Ovary (tissue), 9 donors: Measurements from ENCODE around the gene RGS12. TPM values are rescaled to one million over a fixed set of nuclear protein-coding genes. Genes with fewer than 3 reads are reported as not detected.

Experiments used
- DNase-seq, 5 donors: peaks; one replicate each; pipeline ENCODE4 v3.0.0-alpha.2; 2019 to 2020
- H3K27ac ChIP-seq, 2 donors: fragments of 200-600 bp; one replicate each; pipeline versions ENCODE4 v1.5.1 to v1.8.0; 2019 to 2022
- H3K27me3 ChIP-seq: fragments of 200-600 bp; one replicate; pipeline ENCODE4 v1.8.0; 2022
- H3K36me3 ChIP-seq: fragments of 200-600 bp; sonication (generic); one replicate; pipeline ENCODE4 v1.5.1; 2019
- H3K4me1 ChIP-seq: one replicate; pipeline ENCODE4 v1.8.1; 2013; ENCODE audit warnings: mild to moderate bottlenecking, moderate library complexity; ENCODE audit not compliant: insufficient read depth
- H3K4me3 ChIP-seq: fragments of 200-600 bp; sonication (generic); one replicate; pipeline ENCODE4 v1.5.1; 2017
- H3K9me3 ChIP-seq, 2 donors: fragments of 200-600 bp in 1 of 2; sonication (generic) in 1 of 2; one replicate each; pipeline versions ENCODE4 v1.5.1 to v1.8.1; 2013 to 2019; ENCODE audit warnings: mild to moderate bottlenecking in 1 of 2, moderate library complexity in 1 of 2
- EP300 ChIP-seq: sonication (generic); formaldehyde crosslinking; IDR thresholded peaks from one replicate; pipeline ENCODE4 v1.6.1; 2017; ENCODE audit warnings: antibody characterized with exemption
- POLR2A ChIP-seq: fragments of 450-650 bp; IDR thresholded peaks from one replicate; pipeline ENCODE4 v1.6.1; 2017; ENCODE audit warnings: antibody characterized with exemption, mild to moderate bottlenecking, moderate library complexity
- WGBS, 3 donors: extraction: QIAGEN DNeasy Blood & Tissue Kit in 1 of 3; methylation state at CpG; one replicate each; pipeline versions ENCODE4 v1.1.5 to v1.1.7; 2013 to 2017; 5-methylcytosine and 5-hydroxymethylcytosine counted together
- intact Hi-C, 4 donors: fragments of 100-400 bp; cut with DNase I; formaldehyde crosslinking; loops; one replicate each; pipeline versions ENCODE4 v1.11.0 to v1.15.1; 2022 to 2023
- polyA plus RNA-seq, 2 donors: library from polyadenylated mRNA; stranded (reverse); fragments of 200-250 nt in 1 of 2; fragments of 350-450 nt in 1 of 2; fragmentation: Illumina TruSeq in 1 of 2; extraction: RNeasy Lipid Tissue Mini Kit (QIAGEN cat#74804) in 1 of 2; gene quantifications; one replicate each; pipeline ENCODE4 v1.2.3, GENCODE V29; 2013 to 2014
- total RNA-seq, 7 donors: library from RNA; depleted of rRNA in 2 of 7; stranded (reverse); fragments of >200 nt in 2 of 7; fragmentation: NEBNext Ultra II Directional in 3 of 7; extraction: Animal tissue kit (Norgen Biotek cat#: 25700) in 3 of 7; gene quantifications; one replicate each; pipeline versions ENCODE4 v1.1.0 to v1.2.4, GENCODE V29; 2016 to 2023
- TF ChIP-seq, protein P1 (sequence below), 3 donors: fragments of 450-650 bp in 2 of 3; fragments of 200-600 bp in 1 of 3; IDR thresholded peaks; one replicate each; pipeline versions ENCODE4 v1.5.1 to v1.8.0; 2016 to 2022; ENCODE audit warnings: antibody characterized with exemption in 3 of 3, mild to moderate bottlenecking in 1 of 3
- donor health status: DM: no; HTN: no; CAD: no; lungs with moderate emphysema.
- donor health status: DM: no; HTN: no; CAD: no.
- donor health status: Bipolar disorder and iron deficiency.
- donor health status: DM: yes; HTN: yes; CAD: no.
- donor health status: DM: no; HTN: no; CAD: no.
- donor health status: DM: yes; HTN: yes; CAD: no.

The RGS12 gene
- total and polyA plus RNA-seq, 9 donors: 11.4 to 50.7 (median 30.9) TPM

DNA sequence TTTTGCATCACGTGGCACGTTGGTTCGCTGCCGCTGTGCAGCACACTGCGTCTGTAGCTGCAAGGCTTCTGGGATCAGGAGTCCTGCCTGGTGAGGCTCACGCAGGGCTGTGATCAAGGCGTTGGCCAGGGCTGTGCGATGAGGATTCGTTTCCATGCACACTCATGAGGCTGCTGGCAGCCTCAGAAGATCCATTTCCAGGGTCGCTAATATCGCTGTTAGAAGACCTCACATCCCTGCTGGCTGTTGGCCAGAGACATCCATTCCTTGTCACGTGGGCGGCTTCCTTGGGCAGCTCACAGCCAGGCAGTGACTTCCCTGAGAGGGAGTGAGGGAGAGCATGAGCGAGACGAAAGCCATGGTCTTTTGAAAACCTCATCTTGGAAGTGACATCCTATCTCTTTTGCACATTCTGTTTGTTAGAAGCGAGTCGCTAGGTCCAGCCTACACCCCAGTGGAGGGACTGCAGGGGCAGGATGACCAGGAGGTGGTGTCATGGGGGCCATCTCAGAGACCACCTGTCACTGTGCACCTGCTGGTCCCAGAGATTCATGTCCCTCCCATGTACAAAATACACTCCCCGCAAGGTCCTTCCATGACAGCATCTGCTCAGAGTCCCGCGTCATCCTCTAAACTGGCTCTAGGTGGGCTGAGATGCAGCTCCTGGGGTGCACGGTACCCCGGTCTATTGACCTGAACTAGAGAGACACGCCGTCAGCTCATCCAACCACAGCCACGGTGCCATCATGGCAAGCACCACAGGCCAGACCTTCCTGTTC lies 12.2 kb downstream of the RGS12 start:
- Histone ChIP-seq H3K4me3 (no peak overlapping the region), H3K9me3 (no peaks in the 10 kb centered on the region), H3K27me3 (no peaks in the 10 kb centered on the region), H3K36me3 (no peaks in the 10 kb centered on the region), H3K4me1 (peaks cover 20% of the 10 kb centered on the region), H3K27ac (no peak overlapping the region)
- 36 to 39% (median 38%) methylated on average over 25 of the region's 25 CpGs for WGBS, 3 donors
- peak; percentile 66 to 82 (median 72) for DNase-seq
- TF ChIP-seq, protein P1, sequence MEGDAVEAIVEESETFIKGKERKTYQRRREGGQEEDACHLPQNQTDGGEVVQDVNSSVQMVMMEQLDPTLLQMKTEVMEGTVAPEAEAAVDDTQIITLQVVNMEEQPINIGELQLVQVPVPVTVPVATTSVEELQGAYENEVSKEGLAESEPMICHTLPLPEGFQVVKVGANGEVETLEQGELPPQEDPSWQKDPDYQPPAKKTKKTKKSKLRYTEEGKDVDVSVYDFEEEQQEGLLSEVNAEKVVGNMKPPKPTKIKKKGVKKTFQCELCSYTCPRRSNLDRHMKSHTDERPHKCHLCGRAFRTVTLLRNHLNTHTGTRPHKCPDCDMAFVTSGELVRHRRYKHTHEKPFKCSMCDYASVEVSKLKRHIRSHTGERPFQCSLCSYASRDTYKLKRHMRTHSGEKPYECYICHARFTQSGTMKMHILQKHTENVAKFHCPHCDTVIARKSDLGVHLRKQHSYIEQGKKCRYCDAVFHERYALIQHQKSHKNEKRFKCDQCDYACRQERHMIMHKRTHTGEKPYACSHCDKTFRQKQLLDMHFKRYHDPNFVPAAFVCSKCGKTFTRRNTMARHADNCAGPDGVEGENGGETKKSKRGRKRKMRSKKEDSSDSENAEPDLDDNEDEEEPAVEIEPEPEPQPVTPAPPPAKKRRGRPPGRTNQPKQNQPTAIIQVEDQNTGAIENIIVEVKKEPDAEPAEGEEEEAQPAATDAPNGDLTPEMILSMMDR (IDR thresholded peaks at IDR 0.05): no peak
- TF ChIP-seq POLR2A (no peak), EP300 (no peak)
- intact Hi-C loops: no loop called here

GRCh38 chr4:3305610-3306371 lies 13.0 kb downstream of the RGS12 start:
- intact Hi-C loops: no loop called here
- Histone ChIP-seq H3K4me1 (peaks cover 20% of the 10 kb centered on the region), H3K4me3 (no peak overlapping the region), H3K27me3 (no peaks in the 10 kb centered on the region), H3K27ac (no peak overlapping the region), H3K9me3 (no peaks in the 10 kb centered on the region), H3K36me3 (no peaks in the 10 kb centered on the region)
- TF ChIP-seq POLR2A (no peak), EP300 (no peak)
- TF ChIP-seq, protein P1 (IDR thresholded peaks at IDR 0.05): no peak
- 63 to 77% (median 69%) methylated on average over 9 of the region's 9 CpGs for WGBS, 3 donors
- DNase-seq: no peak

DNA sequence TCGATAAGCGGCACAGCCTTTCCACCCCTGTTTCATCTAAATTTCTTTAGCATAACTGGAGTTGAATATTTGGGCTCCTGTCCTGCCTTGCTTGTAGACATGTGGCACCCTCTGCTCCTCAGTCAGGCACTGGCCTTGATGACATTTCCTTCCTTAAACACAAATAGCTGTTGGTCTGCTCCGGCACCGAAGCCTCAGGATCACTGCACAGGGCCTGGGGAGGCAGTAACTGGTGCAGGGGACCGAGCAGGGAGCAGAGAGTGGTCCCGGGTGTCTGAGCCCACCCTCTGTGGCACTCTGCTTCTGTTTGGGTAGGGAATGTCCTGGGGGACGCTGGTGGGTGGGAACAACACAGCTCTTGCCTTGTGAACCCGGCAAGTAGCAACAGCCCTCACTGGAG lies 13.6 kb downstream of the RGS12 start:
- Histone ChIP-seq H3K27ac (no peak overlapping the region), H3K36me3 (no peaks in the 10 kb centered on the region), H3K27me3 (no peaks in the 10 kb centered on the region), H3K4me1 (peaks cover 20% of the 10 kb centered on the region), H3K9me3 (no peaks in the 10 kb centered on the region), H3K4me3 (no peak overlapping the region)
- WGBS, 3 donors: 84 to 90% (median 86%) methylated on average over 8 of the region's 8 CpGs
- TF ChIP-seq, protein P1 (IDR thresholded peaks at IDR 0.05): no peak
- TF ChIP-seq POLR2A (no peak), EP300 (no peak)
- intact Hi-C loops: no loop called here
- peak in 2 of 5 donors; percentile 13 to 27 for DNase-seq

- no peaks in the 10 kb centered on the region for H3K36me3 ChIP-seq
- H3K27ac ChIP-seq: no peak overlapping the region
- no peaks in the 10 kb centered on the region for H3K9me3 ChIP-seq
- TF ChIP-seq EP300: no peak
- no peak for TF ChIP-seq POLR2A
- TF ChIP-seq, protein P1 (IDR thresholded peaks at IDR 0.05): no peak
- peaks cover 20% of the 10 kb centered on the region for H3K4me1 ChIP-seq
- peak in 3 of 5 donors; percentile 9 to 32 (median 23) for DNase-seq
- 95 to 96% (median 95%) methylated on average over 20 of the region's 20 CpGs for WGBS, 3 donors
- no peak overlapping the region for H3K4me3 ChIP-seq
- no peaks in the 10 kb centered on the region for H3K27me3 ChIP-seq
- intact Hi-C loops: no loop called here
These were observed 14.2 kb downstream of the RGS12 start for GRCh38 chr4:3307060-3307459.
